Measurements from ENCODE around the gene P3H1. TPM values are rescaled to one million over a fixed set of nuclear protein-coding genes. Genes with fewer than 3 reads are reported as not detected.

P3H1 gene
- total and polyA plus RNA-seq, 2 experiments from 2014 or later, result 102 to 192 TPM

GRCh38 chr1:42736571-42737200, 30.1 kb downstream of the P3H1 start:
- Histone ChIP-seq H3K4me3 (no peak overlapping the region), H3K4me2 (no peak overlapping the region), H4K20me1 (ENCODE audit: insufficient read depth, poor library complexity, severe bottlenecking) (no peaks in the 10 kb centered on the region), H3K36me3 (replicated peaks; ENCODE audit: insufficient read depth, low read depth) (no peaks in the 10 kb centered on the region), H3K9me2 (replicated peaks; ENCODE audit: insufficient read depth) (no peaks in the 10 kb centered on the region), H3K79me2 (no peaks in the 10 kb centered on the region), H3K9me3 (ENCODE audit: low read depth) (no peaks in the 10 kb centered on the region), H3K27ac (no peak overlapping the region), H2AFZ (no peak overlapping the region), H3K4me1 (ENCODE audit: insufficient read depth) (peaks cover 28% of the 10 kb centered on the region), H3K27me3 (no peaks in the 10 kb centered on the region)
- 93% methylated on average over 8 of the region's 8 CpGs for WGBS (ENCODE audit: low lambda C conversion rate, missing lambda C conversion rate)
- DNase-seq (ENCODE audit: low spot score), result no peak
- TF ChIP-seq EZH2 (IDR thresholded peaks at IDR 0.05; ENCODE audit: borderline replicate concordance), result no peak
- TF ChIP-seq CTCF (IDR thresholded peaks at IDR 0.05; ENCODE audit: poor library complexity), result no peak
- no peak for TF ChIP-seq EZH2phosphoT487 (IDR thresholded peaks at IDR 0.05; ENCODE audit: low read depth, severe bottlenecking, unreplicated experiment)

- H2AFZ ChIP-seq, result no peak overlapping the region
- TF ChIP-seq EZH2phosphoT487 (IDR thresholded peaks at IDR 0.05; ENCODE audit: low read depth, severe bottlenecking, unreplicated experiment) (no peak), CTCF (IDR thresholded peaks at IDR 0.05; ENCODE audit: poor library complexity) (no peak), EZH2 (IDR thresholded peaks at IDR 0.05; ENCODE audit: borderline replicate concordance) (no peak)
Measured at GRCh38 chr1:42736152-42736551, 30.7 kb downstream of the P3H1 start.

GRCh38 chr1:42735477-42736105, 31.2 kb downstream of the P3H1 start:
- Histone ChIP-seq H3K27me3 (no peaks in the 10 kb centered on the region), H3K4me2 (no peak overlapping the region), H4K20me1 (ENCODE audit: insufficient read depth, poor library complexity, severe bottlenecking) (no peaks in the 10 kb centered on the region), H3K36me3 (replicated peaks; ENCODE audit: insufficient read depth, low read depth) (no peaks in the 10 kb centered on the region), H3K4me1 (ENCODE audit: insufficient read depth) (peaks cover 29% of the 10 kb centered on the region), H3K9me2 (replicated peaks; ENCODE audit: insufficient read depth) (no peaks in the 10 kb centered on the region), H3K79me2 (no peaks in the 10 kb centered on the region), H3K9me3 (ENCODE audit: low read depth) (no peaks in the 10 kb centered on the region), H2AFZ (no peak overlapping the region), H3K27ac (no peak overlapping the region), H3K4me3 (no peak overlapping the region)
- no peak for TF ChIP-seq EZH2phosphoT487 (IDR thresholded peaks at IDR 0.05; ENCODE audit: low read depth, severe bottlenecking, unreplicated experiment)
- TF ChIP-seq CTCF (IDR thresholded peaks at IDR 0.05; ENCODE audit: poor library complexity), result no peak
- no peak for TF ChIP-seq EZH2 (IDR thresholded peaks at IDR 0.05; ENCODE audit: borderline replicate concordance)
- 89% methylated on average over 12 of the region's 14 CpGs for WGBS (ENCODE audit: low lambda C conversion rate, missing lambda C conversion rate)
- no peak for DNase-seq (ENCODE audit: low spot score)

More at GRCh38 chr1:42736152-42736551, 30.7 kb downstream of the P3H1 start:
- no peaks in the 10 kb centered on the region for H3K9me2 ChIP-seq (replicated peaks; ENCODE audit: insufficient read depth)
- no peaks in the 10 kb centered on the region for H3K79me2 ChIP-seq
- H3K27ac ChIP-seq, result no peak overlapping the region
- H3K36me3 ChIP-seq (replicated peaks; ENCODE audit: insufficient read depth, low read depth), result no peaks in the 10 kb centered on the region
- DNase-seq (ENCODE audit: low spot score), result peak; percentile 35
- H3K4me2 ChIP-seq, result no peak overlapping the region
- WGBS (ENCODE audit: low lambda C conversion rate, missing lambda C conversion rate), result 67% methylated on average over 3 of the region's 4 CpGs
- no peaks in the 10 kb centered on the region for H3K9me3 ChIP-seq (ENCODE audit: low read depth)
- no peaks in the 10 kb centered on the region for H3K27me3 ChIP-seq
- H4K20me1 ChIP-seq (ENCODE audit: insufficient read depth, poor library complexity, severe bottlenecking), result no peaks in the 10 kb centered on the region
- H3K4me1 ChIP-seq (ENCODE audit: insufficient read depth), result peaks cover 32% of the 10 kb centered on the region
- no peak overlapping the region for H3K4me3 ChIP-seq

Measured in hepatocyte (in vitro differentiated cells).